ENCODE data around the gene FAM187B.

- TF ChIP-seq JUND (IDR thresholded peaks at IDR 0.05) = no peak
- TF ChIP-seq, protein P1, sequence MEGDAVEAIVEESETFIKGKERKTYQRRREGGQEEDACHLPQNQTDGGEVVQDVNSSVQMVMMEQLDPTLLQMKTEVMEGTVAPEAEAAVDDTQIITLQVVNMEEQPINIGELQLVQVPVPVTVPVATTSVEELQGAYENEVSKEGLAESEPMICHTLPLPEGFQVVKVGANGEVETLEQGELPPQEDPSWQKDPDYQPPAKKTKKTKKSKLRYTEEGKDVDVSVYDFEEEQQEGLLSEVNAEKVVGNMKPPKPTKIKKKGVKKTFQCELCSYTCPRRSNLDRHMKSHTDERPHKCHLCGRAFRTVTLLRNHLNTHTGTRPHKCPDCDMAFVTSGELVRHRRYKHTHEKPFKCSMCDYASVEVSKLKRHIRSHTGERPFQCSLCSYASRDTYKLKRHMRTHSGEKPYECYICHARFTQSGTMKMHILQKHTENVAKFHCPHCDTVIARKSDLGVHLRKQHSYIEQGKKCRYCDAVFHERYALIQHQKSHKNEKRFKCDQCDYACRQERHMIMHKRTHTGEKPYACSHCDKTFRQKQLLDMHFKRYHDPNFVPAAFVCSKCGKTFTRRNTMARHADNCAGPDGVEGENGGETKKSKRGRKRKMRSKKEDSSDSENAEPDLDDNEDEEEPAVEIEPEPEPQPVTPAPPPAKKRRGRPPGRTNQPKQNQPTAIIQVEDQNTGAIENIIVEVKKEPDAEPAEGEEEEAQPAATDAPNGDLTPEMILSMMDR (IDR thresholded peaks at IDR 0.05; ENCODE audit: low read depth, low read length, missing input control) = peak; percentile 11
- TF ChIP-seq YY1 (IDR thresholded peaks at IDR 0.05) = no peak
- TF ChIP-seq TAF1 (conservative IDR thresholded peaks at IDR 0.05) = no peak
- no peak for TF ChIP-seq EGR1 (IDR thresholded peaks at IDR 0.05; ENCODE audit: low read depth in 2 of 2)
- TF ChIP-seq ATF3 (IDR thresholded peaks at IDR 0.05) = no peak
- TF ChIP-seq, protein P2, sequence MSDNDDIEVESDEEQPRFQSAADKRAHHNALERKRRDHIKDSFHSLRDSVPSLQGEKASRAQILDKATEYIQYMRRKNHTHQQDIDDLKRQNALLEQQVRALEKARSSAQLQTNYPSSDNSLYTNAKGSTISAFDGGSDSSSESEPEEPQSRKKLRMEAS (IDR thresholded peaks at IDR 0.05) = no peak
- TF ChIP-seq SP1 (IDR thresholded peaks at IDR 0.05) = no peak
- peak; percentile 46 to 56 for TF ChIP-seq RAD21 (IDR thresholded peaks at IDR 0.05)
- no peak for TF ChIP-seq FOXA1 (IDR thresholded peaks at IDR 0.05)
Measured at GRCh38 chr19:35236638-35237400, 8.3 kb upstream of the FAM187B start.

All from liver (tissue), 3 donors.